Loucy (cell line): Measurements from ENCODE around the gene LARP4.

ENCODE experiments used
- H2AFZ ChIP-seq: fragments of 200-600 bp; sonication (generic); 2 replicates; pipeline ENCODE4 v1.6.0; 2016; ENCODE audit warnings: antibody characterized with exemption, mild to moderate bottlenecking, low read length, moderate library complexity
- H3F3A ChIP-seq: fragments of 200-600 bp; 2 replicates; pipeline ENCODE4 v1.6.0; 2016; ENCODE audit warnings: antibody characterized with exemption, low read depth, mild to moderate bottlenecking
- H3K27me3 ChIP-seq: fragments of 200-600 bp; sonication (generic); 2 replicates; pipeline ENCODE4 v1.6.1; 2014; ENCODE audit warnings: low read length, mild to moderate bottlenecking; ENCODE audit not compliant: insufficient read depth, poor library complexity, severe bottlenecking
- H3K36me3 ChIP-seq: fragments of 200-600 bp; sonication (generic); 2 replicates; pipeline ENCODE4 v1.6.1; 2016; ENCODE audit warnings: low read length; ENCODE audit not compliant: insufficient read depth
- H3K4me1 ChIP-seq: fragments of 200-600 bp; sonication (generic); 2 replicates; pipeline ENCODE4 v1.5.1; 2014; ENCODE audit warnings: low read length, mild to moderate bottlenecking; ENCODE audit not compliant: insufficient read depth, poor library complexity, severe bottlenecking
- H3K4me2 ChIP-seq: fragments of 200-600 bp; sonication (generic); 2 replicates; pipeline ENCODE4 v1.6.0; 2014; ENCODE audit warnings: antibody characterized with exemption, low read length, low read depth, mild to moderate bottlenecking; ENCODE audit not compliant: poor library complexity, severe bottlenecking
- H3K4me3 ChIP-seq: fragments of 200-600 bp; sonication (generic); 2 replicates; pipeline ENCODE4 v1.5.1; 2014; ENCODE audit warnings: low read length, mild to moderate bottlenecking, mixed read lengths; ENCODE audit not compliant: poor library complexity, severe bottlenecking
- H3K79me2 ChIP-seq: fragments of 200-600 bp; sonication (generic); 2 replicates; pipeline ENCODE4 v1.6.1; 2014; ENCODE audit warnings: low read length; ENCODE audit not compliant: insufficient read depth
- H3K9ac ChIP-seq: fragments of 200-600 bp; sonication (generic); 2 replicates; pipeline ENCODE4 v1.6.0; 2014; ENCODE audit warnings: mild to moderate bottlenecking, low read depth, low read length, moderate library complexity; ENCODE audit not compliant: poor library complexity, severe bottlenecking
- H3K9me2 ChIP-seq: fragments of 200-600 bp; sonication (generic); replicated peaks from 2 replicates; pipeline ENCODE4 v1.6.1; 2016; ENCODE audit warnings: low read depth, low read length, mixed read lengths
- H3K9me3 ChIP-seq: fragments of 200-600 bp; sonication (generic); 2 replicates; pipeline ENCODE4 v1.6.1; 2014; ENCODE audit warnings: mild to moderate bottlenecking, antibody characterized with exemption, low read length, low read depth; ENCODE audit not compliant: insufficient read depth
- H4K20me1 ChIP-seq: fragments of 200-600 bp; sonication (generic); 2 replicates; pipeline ENCODE4 v1.6.0; 2014; ENCODE audit warnings: antibody characterized with exemption, low read length, mild to moderate bottlenecking; ENCODE audit not compliant: insufficient read depth, poor library complexity, severe bottlenecking
- EZH2phosphoT487 ChIP-seq: fragments of 200-600 bp; IDR thresholded peaks from 2 replicates; pipeline ENCODE4 v1.6.1; 2018; ENCODE audit warnings: antibody characterized with exemption, mild to moderate bottlenecking, moderate library complexity, borderline replicate concordance
- TF ChIP-seq, protein P1 (sequence below): fragments of 200-600 bp; sonication (generic); conservative IDR thresholded peaks from 2 replicates; pipeline ENCODE4 v1.5.1; 2014; ENCODE audit warnings: mild to moderate bottlenecking, antibody characterized with exemption, low read length

The LARP4 gene

DNA sequence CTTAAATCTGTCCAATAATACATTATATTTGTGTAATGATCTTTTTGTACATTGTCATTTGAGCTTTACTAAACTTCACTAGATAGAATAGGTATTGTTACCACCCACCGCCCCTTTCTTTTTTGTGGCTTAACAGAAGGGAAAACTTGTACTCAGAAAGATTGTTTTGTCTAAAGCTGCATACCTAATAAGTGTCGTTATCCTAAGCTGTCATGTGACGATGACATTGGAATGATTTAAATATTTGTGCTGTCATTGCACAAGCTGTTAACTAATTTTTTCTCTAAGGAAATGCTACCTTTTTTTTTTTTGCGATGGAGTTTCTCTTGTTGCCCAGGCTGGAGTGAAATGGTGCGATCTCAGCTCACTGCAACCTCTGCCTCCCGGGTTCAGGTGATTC, 107.7 kb downstream of the LARP4 start:
- H4K20me1 ChIP-seq: peaks cover 38% of the 10 kb centered on the region
- H3K4me1 ChIP-seq: peaks cover 46% of the 10 kb centered on the region
- H2AFZ ChIP-seq: no peak overlapping the region
- H3K4me2 ChIP-seq: peak overlapping the region; percentile 97
- H3F3A ChIP-seq: no peaks in the 10 kb centered on the region
- no peaks in the 10 kb centered on the region for H3K36me3 ChIP-seq
- TF ChIP-seq, protein P1, sequence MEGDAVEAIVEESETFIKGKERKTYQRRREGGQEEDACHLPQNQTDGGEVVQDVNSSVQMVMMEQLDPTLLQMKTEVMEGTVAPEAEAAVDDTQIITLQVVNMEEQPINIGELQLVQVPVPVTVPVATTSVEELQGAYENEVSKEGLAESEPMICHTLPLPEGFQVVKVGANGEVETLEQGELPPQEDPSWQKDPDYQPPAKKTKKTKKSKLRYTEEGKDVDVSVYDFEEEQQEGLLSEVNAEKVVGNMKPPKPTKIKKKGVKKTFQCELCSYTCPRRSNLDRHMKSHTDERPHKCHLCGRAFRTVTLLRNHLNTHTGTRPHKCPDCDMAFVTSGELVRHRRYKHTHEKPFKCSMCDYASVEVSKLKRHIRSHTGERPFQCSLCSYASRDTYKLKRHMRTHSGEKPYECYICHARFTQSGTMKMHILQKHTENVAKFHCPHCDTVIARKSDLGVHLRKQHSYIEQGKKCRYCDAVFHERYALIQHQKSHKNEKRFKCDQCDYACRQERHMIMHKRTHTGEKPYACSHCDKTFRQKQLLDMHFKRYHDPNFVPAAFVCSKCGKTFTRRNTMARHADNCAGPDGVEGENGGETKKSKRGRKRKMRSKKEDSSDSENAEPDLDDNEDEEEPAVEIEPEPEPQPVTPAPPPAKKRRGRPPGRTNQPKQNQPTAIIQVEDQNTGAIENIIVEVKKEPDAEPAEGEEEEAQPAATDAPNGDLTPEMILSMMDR: no peak
- TF ChIP-seq EZH2phosphoT487: no peak
- peak overlapping the region; percentile 81 for H3K9ac ChIP-seq
- peak overlapping the region; percentile 85 for H3K4me3 ChIP-seq
- H3K9me2 ChIP-seq: no peaks in the 10 kb centered on the region
- H3K27me3 ChIP-seq: no peaks in the 10 kb centered on the region
- H3K79me2 ChIP-seq: peaks cover 85% of the 10 kb centered on the region
- no peaks in the 10 kb centered on the region for H3K9me3 ChIP-seq

GRCh38 chr12:50508970-50509663, 108.4 kb downstream of the LARP4 start:
- Histone ChIP-seq H3K79me2 (peaks cover 92% of the 10 kb centered on the region), H3K9me2 (no peaks in the 10 kb centered on the region), H3K9ac (peak overlapping the region; percentile 46), H3K4me1 (peaks cover 49% of the 10 kb centered on the region), H3F3A (no peaks in the 10 kb centered on the region), H3K36me3 (no peaks in the 10 kb centered on the region), H2AFZ (no peak overlapping the region), H3K27me3 (no peaks in the 10 kb centered on the region), H3K4me2 (peak overlapping the region; percentile 97), H3K9me3 (no peaks in the 10 kb centered on the region), H3K4me3 (peak overlapping the region; percentile 85), H4K20me1 (peaks cover 39% of the 10 kb centered on the region)
- TF ChIP-seq, protein P1: no peak
- no peak for TF ChIP-seq EZH2phosphoT487

GRCh38 chr12:50514526-50515276, 114.0 kb downstream of the LARP4 start:
- no peak overlapping the region for H3K9ac ChIP-seq
- H2AFZ ChIP-seq: no peak overlapping the region
- H3K27me3 ChIP-seq: no peaks in the 10 kb centered on the region
- H3F3A ChIP-seq: no peaks in the 10 kb centered on the region
- H3K79me2 ChIP-seq: peaks cover 96% of the 10 kb centered on the region
- H3K9me2 ChIP-seq: no peaks in the 10 kb centered on the region
- peaks cover 52% of the 10 kb centered on the region for H4K20me1 ChIP-seq
- H3K4me1 ChIP-seq: peaks cover 44% of the 10 kb centered on the region
- peak overlapping the region; percentile 65 for H3K4me2 ChIP-seq
- H3K9me3 ChIP-seq: no peaks in the 10 kb centered on the region
- H3K36me3 ChIP-seq: no peaks in the 10 kb centered on the region
- peak overlapping the region; percentile 14 for H3K4me3 ChIP-seq
- TF ChIP-seq, protein P1: no peak
- no peak for TF ChIP-seq EZH2phosphoT487
